HL-60 (cell line): ENCODE data around the gene NR1I3.

Experiments
- POLR2AphosphoS5 ChIP-seq: IDR thresholded peaks from 2 replicates; pipeline ENCODE4 v1.6.1; 2012; ENCODE audit warnings: low read depth
- TF ChIP-seq, protein P1 (sequence below): IDR thresholded peaks from one replicate; pipeline ENCODE4 v1.5.1; 2011; ENCODE audit warnings: low read length, control low read depth, inconsistent platforms; ENCODE audit not compliant: insufficient read depth

DNA sequence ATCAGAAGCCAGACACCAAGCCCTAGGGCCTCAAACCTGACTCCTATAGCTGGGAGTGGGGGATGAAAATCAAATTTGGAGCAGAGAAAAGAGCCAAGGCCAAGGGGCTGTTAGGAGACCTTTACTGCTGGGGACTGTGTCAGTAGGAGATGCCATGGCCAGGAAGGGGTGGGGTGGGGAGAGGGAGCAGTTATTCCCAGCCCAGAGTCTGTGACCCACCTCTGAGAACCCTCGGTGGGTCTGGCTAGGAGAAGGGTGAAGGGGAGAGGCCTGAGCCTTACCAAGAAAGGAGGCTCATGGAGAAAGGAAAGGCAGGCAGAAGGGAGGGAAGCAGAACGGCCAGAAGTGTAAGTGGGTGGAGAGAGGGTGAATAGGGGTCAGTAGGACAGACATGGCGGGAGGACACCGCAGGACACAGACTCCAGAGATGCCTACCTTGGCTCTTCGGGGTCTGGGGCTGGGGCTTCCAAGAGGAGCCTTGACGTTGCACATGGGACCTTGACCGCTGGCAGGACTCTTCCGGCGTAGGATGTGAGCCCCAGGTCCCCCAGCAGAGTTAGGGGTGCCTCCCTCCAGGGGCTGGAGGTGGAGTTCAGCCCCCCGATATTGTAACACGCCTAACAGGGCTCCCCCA lies 40.3 kb downstream of the NR1I3 start:
- TF ChIP-seq, protein P1, sequence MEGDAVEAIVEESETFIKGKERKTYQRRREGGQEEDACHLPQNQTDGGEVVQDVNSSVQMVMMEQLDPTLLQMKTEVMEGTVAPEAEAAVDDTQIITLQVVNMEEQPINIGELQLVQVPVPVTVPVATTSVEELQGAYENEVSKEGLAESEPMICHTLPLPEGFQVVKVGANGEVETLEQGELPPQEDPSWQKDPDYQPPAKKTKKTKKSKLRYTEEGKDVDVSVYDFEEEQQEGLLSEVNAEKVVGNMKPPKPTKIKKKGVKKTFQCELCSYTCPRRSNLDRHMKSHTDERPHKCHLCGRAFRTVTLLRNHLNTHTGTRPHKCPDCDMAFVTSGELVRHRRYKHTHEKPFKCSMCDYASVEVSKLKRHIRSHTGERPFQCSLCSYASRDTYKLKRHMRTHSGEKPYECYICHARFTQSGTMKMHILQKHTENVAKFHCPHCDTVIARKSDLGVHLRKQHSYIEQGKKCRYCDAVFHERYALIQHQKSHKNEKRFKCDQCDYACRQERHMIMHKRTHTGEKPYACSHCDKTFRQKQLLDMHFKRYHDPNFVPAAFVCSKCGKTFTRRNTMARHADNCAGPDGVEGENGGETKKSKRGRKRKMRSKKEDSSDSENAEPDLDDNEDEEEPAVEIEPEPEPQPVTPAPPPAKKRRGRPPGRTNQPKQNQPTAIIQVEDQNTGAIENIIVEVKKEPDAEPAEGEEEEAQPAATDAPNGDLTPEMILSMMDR, result no peak
- no peak for TF ChIP-seq POLR2AphosphoS5
